Measurements from ENCODE around the gene HOXB5. TPM values are rescaled to one million over a fixed set of nuclear protein-coding genes. Genes with fewer than 3 reads are reported as not detected.
A peak's percentile ranks its signal among the peaks of the same experiment; 100 is the strongest.

Gene HOXB5
- total RNA-seq, 2 experiments from 2014 or later: 0.20 TPM; not detected in 1

- ChIA-PET POLR2A (interaction anchor here (0.8 to 1.7 kb wide), 4 partner anchors 10 to 570 kb away, joined by 4 to 7 read pairs (median 4); partner anchors contain the start of genes HOXB5 and NFE2L1), CTCF (interaction anchor here (0.6 to 4.1 kb wide), 24 partner anchors 9 to 592 kb away, joined by 3 to 14 read pairs (median 4); partner anchors contain the start of gene HOXB5)
- Mint-ChIP-seq H3K27me3 (peaks cover 93% of the 10 kb centered on the region), H3K4me3 (no peak overlapping the region), H3K9me3 (no peaks in the 10 kb centered on the region), H3K36me3 (ENCODE audit: low read depth) (peaks cover 2% of the 10 kb centered on the region), H3K27ac (no peak overlapping the region), H3K4me1 (peaks cover 32% of the 10 kb centered on the region)
- peak; percentile 84 for DNase-seq
Observed at GRCh38 chr17:48618256-48618896, 24.8 kb upstream of the HOXB5 start.

DNA sequence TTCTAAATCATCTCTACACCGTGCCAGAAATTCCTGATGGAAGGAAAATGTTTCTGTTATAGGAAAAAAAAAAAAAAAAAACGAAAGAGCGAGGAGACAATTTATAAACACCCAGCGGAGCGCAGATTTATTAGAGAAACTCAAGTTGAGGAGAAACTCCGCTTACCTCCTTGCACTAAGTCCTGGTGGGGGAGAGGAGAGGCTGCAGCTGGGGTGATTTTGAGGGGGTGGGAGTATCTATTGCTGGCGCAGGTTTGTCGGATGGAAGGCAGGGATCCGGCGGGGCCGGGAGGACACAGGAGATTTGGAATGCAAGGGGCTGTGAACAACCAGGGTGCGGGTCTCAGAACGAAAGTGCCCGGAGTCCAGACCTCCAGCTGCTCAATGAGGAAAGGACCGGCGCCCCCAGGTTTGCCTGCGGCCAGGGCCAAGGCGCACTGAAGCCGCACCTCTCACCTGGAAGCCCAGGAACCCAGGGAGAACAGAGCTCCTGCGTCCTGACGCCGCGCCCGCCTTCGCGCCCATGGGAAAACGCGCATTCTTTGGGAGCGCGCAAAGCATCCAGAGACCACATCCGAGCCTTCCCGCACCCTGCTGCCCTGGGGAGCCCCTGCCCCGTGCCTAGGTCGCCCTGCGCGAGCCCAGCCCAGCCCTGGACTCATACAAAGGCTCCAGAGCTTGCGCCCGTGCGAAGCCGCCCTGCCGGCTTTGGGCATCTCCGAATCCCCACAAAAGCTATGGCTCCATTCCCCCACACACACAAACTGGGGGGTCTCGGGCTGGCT lies 24.1 kb upstream of the HOXB5 start:
- no peak for DNase-seq
- Mint-ChIP-seq H3K4me1 (peaks cover 36% of the 10 kb centered on the region), H3K36me3 (ENCODE audit: low read depth) (peaks cover 2% of the 10 kb centered on the region), H3K27ac (no peak overlapping the region), H3K4me3 (no peak overlapping the region), H3K27me3 (peaks cover 90% of the 10 kb centered on the region), H3K9me3 (no peaks in the 10 kb centered on the region)
- CTCF ChIA-PET: interaction anchor here (0.8 to 4.1 kb wide), 16 partner anchors 8 to 571 kb away, joined by 3 to 14 read pairs (median 4); partner anchors contain the start of gene HOXB5
- POLR2A ChIA-PET: interaction anchor here (0.8 to 1.7 kb wide), 3 partner anchors 9 to 569 kb away, joined by 4 to 7 read pairs (median 5); partner anchors contain the start of genes HOXB5 and NFE2L1

DNA sequence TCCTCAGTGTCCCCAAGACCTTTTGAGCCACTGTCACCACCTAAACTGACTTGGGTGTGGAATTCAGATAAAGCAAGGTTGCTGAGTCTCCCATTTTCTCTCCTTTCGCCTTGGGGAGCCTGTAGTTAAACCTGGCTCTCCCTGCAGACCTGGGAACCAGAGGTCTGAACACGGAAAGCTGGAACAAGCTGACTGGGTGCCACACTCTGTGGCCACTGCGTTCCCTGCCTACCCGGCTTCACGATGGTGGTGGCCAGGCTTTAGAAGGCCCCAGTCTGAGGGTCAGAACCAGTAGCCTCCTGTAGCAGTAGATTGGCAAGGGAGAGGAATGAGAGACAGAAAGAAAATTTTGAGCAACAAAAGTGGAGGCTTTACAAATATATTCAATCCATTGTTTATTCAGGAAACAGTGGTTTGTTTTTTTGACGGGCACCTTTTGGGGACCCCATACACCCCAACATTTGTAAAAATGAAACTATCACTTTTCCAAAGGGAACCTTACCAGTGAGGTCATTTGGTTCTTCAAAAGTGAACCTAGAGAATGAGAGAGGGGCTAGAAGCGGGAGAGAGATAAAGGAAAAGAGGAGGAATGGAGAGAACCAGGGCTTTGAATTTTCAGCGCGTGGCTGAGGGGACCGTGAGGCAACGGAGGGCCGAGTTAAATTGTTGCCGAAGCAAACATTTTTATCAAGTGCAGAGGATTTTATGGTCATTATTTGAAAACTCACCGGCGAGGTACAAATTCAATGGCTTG lies 23.3 kb upstream of the HOXB5 start:
- Mint-ChIP-seq H3K27me3 (peaks cover 89% of the 10 kb centered on the region), H3K27ac (no peak overlapping the region), H3K4me1 (peaks cover 42% of the 10 kb centered on the region), H3K9me3 (no peaks in the 10 kb centered on the region), H3K36me3 (ENCODE audit: low read depth) (peaks cover 6% of the 10 kb centered on the region), H3K4me3 (no peak overlapping the region)
- no peak for DNase-seq
- ChIA-PET CTCF (interaction anchor here (0.7 to 4.1 kb wide), 7 partner anchors 7 to 536 kb away, joined by 3 to 14 read pairs (median 5); partner anchors contain the start of gene HOXB5), POLR2A (interaction anchor here (1.1 to 1.2 kb wide), 2 partner anchors 10 to 20 kb away, joined by 3 to 5 read pairs; no protein-coding TSS in a partner anchor)

- Mint-ChIP-seq H3K4me3 (peak overlapping the region; percentile 10), H3K9me3 (no peaks in the 10 kb centered on the region), H3K27me3 (peaks cover 89% of the 10 kb centered on the region), H3K36me3 (ENCODE audit: low read depth) (peaks cover 6% of the 10 kb centered on the region), H3K4me1 (peaks cover 49% of the 10 kb centered on the region), H3K27ac (peak overlapping the region; percentile 62)
- no peak for DNase-seq
- POLR2A ChIA-PET: interaction anchor here (0.8 to 1.2 kb wide), 3 partner anchors 9 to 21 kb away, joined by 3 to 5 read pairs (median 3); no protein-coding TSS in a partner anchor
- CTCF ChIA-PET: interaction anchor here (0.7 to 1.2 kb wide), 5 partner anchors 9 to 347 kb away, joined by 3 to 5 read pairs (median 3); partner anchors contain the start of gene HOXB5
Observed at GRCh38 chr17:48615963-48616716, 22.6 kb upstream of the HOXB5 start.

DNA sequence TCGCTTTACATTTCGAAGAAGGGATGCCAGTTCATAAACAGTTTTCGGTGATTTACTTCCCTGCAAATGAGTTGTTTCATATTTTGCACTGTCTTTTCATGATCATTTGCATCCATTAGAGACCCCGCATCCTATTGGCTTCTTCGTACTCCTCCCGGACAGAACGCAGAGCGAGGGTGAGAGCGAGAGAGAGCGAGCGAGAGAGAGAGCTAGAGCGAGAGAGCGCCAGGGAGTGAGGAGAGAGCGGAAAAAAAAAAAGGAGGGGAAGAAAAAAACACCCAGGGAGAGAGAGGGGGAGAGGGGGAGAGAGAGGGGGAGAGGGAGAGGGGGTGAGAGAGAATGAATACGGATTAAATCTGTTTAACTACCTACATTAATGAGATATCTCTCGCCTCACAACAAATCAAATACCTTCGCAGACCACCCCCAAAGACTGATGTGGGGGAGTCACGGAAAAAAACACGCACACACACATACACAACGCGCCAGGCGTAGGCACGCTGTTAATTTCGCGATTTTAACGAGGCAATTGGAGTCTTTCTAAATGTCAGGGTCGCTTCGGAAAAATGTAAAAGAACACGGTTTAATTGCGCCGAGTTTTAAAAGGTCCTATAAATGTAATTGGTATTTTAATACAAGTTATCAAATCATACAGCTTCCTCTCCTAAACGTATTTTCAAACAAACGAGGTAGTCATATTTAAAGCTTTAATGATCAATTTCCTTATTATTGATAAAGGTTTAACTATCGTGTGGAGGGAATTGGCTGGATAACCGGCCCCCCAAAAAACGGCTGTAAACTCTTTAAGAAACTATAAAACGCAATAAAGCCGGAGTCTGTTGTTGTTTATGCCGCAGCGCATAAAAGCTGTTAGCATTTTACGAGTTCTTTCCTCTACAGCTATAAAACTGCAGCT lies 21.7 kb upstream of the HOXB5 start, which contains the start of gene HOXB8:
TSS of gene HOXB8 (minus strand) at position 246 of the 916 bp plus-strand sequence. CDS start 588 bp downstream, outside the sequence.
- Mint-ChIP-seq H3K36me3 (ENCODE audit: low read depth) (peaks cover 9% of the 10 kb centered on the region), H3K9me3 (no peaks in the 10 kb centered on the region), H3K27ac (peak within 1 kb of the TSS; percentile 62), H3K4me1 (peaks cover 54% of the 10 kb centered on the region), H3K4me3 (peak within 1 kb of the TSS; percentile 35), H3K27me3 (peaks cover 84% of the 10 kb centered on the region)
- no peak for DNase-seq
- ChIA-PET POLR2A (interaction anchor here (0.8 to 1.4 kb wide), 5 partner anchors 8 to 22 kb away, joined by 3 to 5 read pairs (median 3); no protein-coding TSS in a partner anchor), CTCF (interaction anchor here (0.8 to 1.3 kb wide), 7 partner anchors 21 to 353 kb away, joined by 3 to 5 read pairs (median 3); partner anchors contain the start of genes HOXB5 and PRAC2)

- H3K27ac Mint-ChIP-seq: no peak overlapping the region
- CTCF ChIA-PET: interaction anchor here (0.6 to 2.4 kb wide), 10 partner anchors 8 to 587 kb away, joined by 3 to 9 read pairs (median 4); partner anchors contain the start of genes HOXB5, HOXB9 and PRAC2
- POLR2A ChIA-PET: interaction anchor here (0.8 to 1.9 kb wide), 4 partner anchors 11 to 110 kb away, joined by 3 to 7 read pairs (median 4); partner anchors contain the start of gene HOXB5
- H3K9me3 Mint-ChIP-seq: no peaks in the 10 kb centered on the region
- DNase-seq: no peak
- H3K4me3 Mint-ChIP-seq: peak overlapping the region; percentile 35
- peaks cover 54% of the 10 kb centered on the region for H3K4me1 Mint-ChIP-seq
- H3K27me3 Mint-ChIP-seq: peaks cover 80% of the 10 kb centered on the region
- peaks cover 9% of the 10 kb centered on the region for H3K36me3 Mint-ChIP-seq (ENCODE audit: low read depth)
Observed at GRCh38 chr17:48613862-48614694, 20.5 kb upstream of the HOXB5 start.

DNA sequence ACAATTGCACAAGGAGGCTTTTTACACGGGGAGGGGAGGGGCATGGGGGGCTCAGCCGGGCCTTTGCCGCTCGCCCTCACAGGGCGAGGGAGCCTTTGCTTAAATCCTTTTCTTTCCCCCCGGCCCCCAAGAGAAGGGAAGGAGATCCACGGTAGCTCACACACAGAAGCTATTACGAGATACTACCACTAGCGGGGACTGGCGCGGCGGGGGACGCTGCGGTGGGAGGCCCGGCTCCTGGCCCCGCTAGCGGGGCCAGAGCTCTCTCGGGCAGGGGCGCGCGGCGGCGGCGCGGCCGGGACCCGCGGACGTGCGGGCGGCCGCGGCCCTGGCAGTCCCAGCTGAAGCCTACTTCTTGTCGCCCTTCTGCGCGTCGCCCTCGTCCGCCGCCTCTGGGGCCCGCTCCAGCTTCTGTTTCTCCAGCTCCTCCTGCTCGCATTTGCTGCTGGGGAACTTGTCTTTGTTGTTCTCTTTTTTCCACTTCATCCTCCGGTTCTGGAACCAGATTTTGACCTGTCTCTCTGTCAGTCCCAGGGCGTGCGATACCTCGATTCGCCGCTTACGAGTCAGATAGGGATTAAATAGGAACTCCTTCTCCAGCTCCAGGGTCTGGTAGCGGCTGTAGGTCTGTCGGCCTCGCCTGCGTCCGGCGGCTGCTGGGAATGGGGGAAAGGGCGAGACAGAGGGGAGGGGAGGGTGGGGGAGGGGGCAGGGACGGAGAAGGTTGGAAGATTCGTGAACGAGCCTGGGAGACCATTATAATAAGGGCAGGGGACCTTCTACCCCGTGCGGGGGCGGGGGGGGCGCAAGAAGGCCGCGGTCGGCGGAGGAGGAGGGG lies 19.5 kb upstream of the HOXB5 start:
- CTCF ChIA-PET: interaction anchor here (0.8 to 2.4 kb wide), 17 partner anchors 9 to 586 kb away, joined by 3 to 9 read pairs (median 4); partner anchors contain the start of genes HOXB5, HOXB9 and PRAC2
- POLR2A ChIA-PET: interaction anchor here (0.9 to 1.9 kb wide), 4 partner anchors 13 to 348 kb away, joined by 3 to 7 read pairs (median 4); partner anchors contain the start of genes HOXB5 and HOXB9
- Mint-ChIP-seq H3K27me3 (peaks cover 79% of the 10 kb centered on the region), H3K36me3 (ENCODE audit: low read depth) (peaks cover 11% of the 10 kb centered on the region), H3K9me3 (no peaks in the 10 kb centered on the region), H3K4me3 (peak overlapping the region; percentile 65), H3K4me1 (peaks cover 48% of the 10 kb centered on the region), H3K27ac (no peak overlapping the region)
- peak; percentile 54 for DNase-seq

GRCh38 chr17:48612456-48612853 lies 18.9 kb upstream of the HOXB5 start:
- H3K9me3 Mint-ChIP-seq: no peaks in the 10 kb centered on the region
- H3K27ac Mint-ChIP-seq: no peak overlapping the region
- POLR2A ChIA-PET: interaction anchor here (0.9 to 1.9 kb wide), 4 partner anchors 14 to 347 kb away, joined by 3 to 7 read pairs (median 4); partner anchors contain the start of genes HOXB5 and HOXB9
- H3K27me3 Mint-ChIP-seq: peaks cover 77% of the 10 kb centered on the region
- peak overlapping the region; percentile 62 for H3K4me3 Mint-ChIP-seq
- CTCF ChIA-PET: interaction anchor here (0.8 to 2.4 kb wide), 15 partner anchors 9 to 532 kb away, joined by 3 to 9 read pairs (median 4); partner anchors contain the start of genes HOXB5, HOXB9 and PRAC2
- peaks cover 11% of the 10 kb centered on the region for H3K36me3 Mint-ChIP-seq (ENCODE audit: low read depth)
- H3K4me1 Mint-ChIP-seq: peaks cover 47% of the 10 kb centered on the region
- no peak for DNase-seq

GRCh38 chr17:48611681-48612455 lies 18.3 kb upstream of the HOXB5 start:
- POLR2A ChIA-PET: interaction anchor here (1.2 kb wide), 1 partner anchor 347 kb away, joined by 4 read pairs; no protein-coding TSS in a partner anchor
- peaks cover 76% of the 10 kb centered on the region for H3K27me3 Mint-ChIP-seq
- peak overlapping the region; percentile 88 for H3K4me3 Mint-ChIP-seq
- no peak for DNase-seq
- no peak overlapping the region for H3K27ac Mint-ChIP-seq
- no peaks in the 10 kb centered on the region for H3K9me3 Mint-ChIP-seq
- H3K36me3 Mint-ChIP-seq (ENCODE audit: low read depth): peaks cover 11% of the 10 kb centered on the region
- CTCF ChIA-PET: no interaction called here
- peaks cover 41% of the 10 kb centered on the region for H3K4me1 Mint-ChIP-seq

Measured in activated CD4-positive, alpha-beta memory T cell treated with anti-CD3 and anti-CD28 coated beads, Interleukin-2, amount 10 ng/mL, durations not matched to agents 7 days and 5 days (primary cell).